ENCODE measurements around the gene OR51B6. TPM values are rescaled to one million over a fixed set of nuclear protein-coding genes. Genes with fewer than 3 reads are reported as not detected.

OR51B6 gene
- polyA plus RNA-seq, 1 donor (not counting 4 experiments of a cell fraction or from before 2014, with no cell fraction given) = not detected

DNA sequence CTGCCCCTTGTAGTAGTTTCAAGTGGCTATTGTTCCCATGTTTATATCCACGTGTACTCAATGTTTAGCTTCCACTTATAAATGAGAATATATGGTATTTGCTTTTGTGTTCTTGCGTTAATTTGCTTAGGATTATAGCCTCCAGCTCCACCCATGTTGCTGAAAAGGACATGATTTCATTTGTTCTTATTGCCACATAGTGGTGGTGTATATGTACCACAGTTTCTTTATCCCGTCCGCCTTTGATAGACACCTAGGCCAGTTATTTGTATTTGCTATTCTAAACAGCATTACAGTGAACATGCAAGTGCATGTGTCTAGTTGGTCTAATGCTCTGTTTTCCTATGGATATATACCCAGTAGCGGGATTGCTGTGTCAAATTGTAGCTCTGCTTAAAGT, 34.0 kb upstream of the OR51B6 start:
- DNase-seq (ENCODE audit: low read depth, low spot score) (no peak), FAIRE-seq (no peak)
- no peak overlapping the region for H3K9ac ChIP-seq (ENCODE audit: control insufficient read depth, extremely low read depth, insufficient read depth, low read length)
- no peaks in the 10 kb centered on the region for H3K79me2 ChIP-seq (ENCODE audit: control insufficient read depth, insufficient read depth, low read length)
- no peak overlapping the region for H3K4me2 ChIP-seq (ENCODE audit: control insufficient read depth, extremely low read depth, insufficient read depth, low read depth, low read length)
- H3K4me3 ChIP-seq (ENCODE audit: control insufficient read depth in 2 of 3, extremely low read depth in 1 of 3, insufficient read depth in 2 of 3, low read depth in 1 of 3, low read length in 3 of 3) = no peak overlapping the region
- no peaks in the 10 kb centered on the region for H3K27me3 ChIP-seq (ENCODE audit: control insufficient read depth, extremely low read depth, insufficient read depth, low read length)
- no peaks in the 10 kb centered on the region for H3K9me1 ChIP-seq (ENCODE audit: control insufficient read depth, extremely low read depth, insufficient read depth, low read length)
- no peaks in the 10 kb centered on the region for H3K9me3 ChIP-seq (ENCODE audit: control insufficient read depth, low read depth, low read length)
- TF ChIP-seq, protein P1, sequence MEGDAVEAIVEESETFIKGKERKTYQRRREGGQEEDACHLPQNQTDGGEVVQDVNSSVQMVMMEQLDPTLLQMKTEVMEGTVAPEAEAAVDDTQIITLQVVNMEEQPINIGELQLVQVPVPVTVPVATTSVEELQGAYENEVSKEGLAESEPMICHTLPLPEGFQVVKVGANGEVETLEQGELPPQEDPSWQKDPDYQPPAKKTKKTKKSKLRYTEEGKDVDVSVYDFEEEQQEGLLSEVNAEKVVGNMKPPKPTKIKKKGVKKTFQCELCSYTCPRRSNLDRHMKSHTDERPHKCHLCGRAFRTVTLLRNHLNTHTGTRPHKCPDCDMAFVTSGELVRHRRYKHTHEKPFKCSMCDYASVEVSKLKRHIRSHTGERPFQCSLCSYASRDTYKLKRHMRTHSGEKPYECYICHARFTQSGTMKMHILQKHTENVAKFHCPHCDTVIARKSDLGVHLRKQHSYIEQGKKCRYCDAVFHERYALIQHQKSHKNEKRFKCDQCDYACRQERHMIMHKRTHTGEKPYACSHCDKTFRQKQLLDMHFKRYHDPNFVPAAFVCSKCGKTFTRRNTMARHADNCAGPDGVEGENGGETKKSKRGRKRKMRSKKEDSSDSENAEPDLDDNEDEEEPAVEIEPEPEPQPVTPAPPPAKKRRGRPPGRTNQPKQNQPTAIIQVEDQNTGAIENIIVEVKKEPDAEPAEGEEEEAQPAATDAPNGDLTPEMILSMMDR (optimal IDR thresholded peaks at IDR 0.05 in 1 of 3, IDR thresholded peaks at IDR 0.05 in 1 of 3, conservative IDR thresholded peaks at IDR 0.05 in 1 of 3; ENCODE audit: extremely low read depth in 1 of 3, insufficient read depth in 2 of 3, low read length in 3 of 3) = no peak
- TF ChIP-seq EZH2 (IDR thresholded peaks at IDR 0.05; ENCODE audit: low read length) = no peak
- H3K4me1 ChIP-seq (ENCODE audit: control insufficient read depth, extremely low read depth, insufficient read depth, low read length) = no peaks in the 10 kb centered on the region
- dilution Hi-C loops (cut with MboI; ENCODE audit: extremely low pct_ligation_motif_present, low sequenced_read_pairs) = no loop called here
- H3K36me3 ChIP-seq (ENCODE audit: control insufficient read depth in 2 of 2, extremely low read depth in 1 of 2, insufficient read depth in 2 of 2, low read length in 2 of 2) = no peaks in the 10 kb centered on the region
- H2AFZ ChIP-seq (ENCODE audit: control insufficient read depth, low read length) = no peak overlapping the region
- H3K27ac ChIP-seq (ENCODE audit: control insufficient read depth, insufficient read depth, low read length) = no peak overlapping the region
- no peaks in the 10 kb centered on the region for H4K20me1 ChIP-seq (ENCODE audit: control insufficient read depth, extremely low read depth, insufficient read depth, low read length)

DNA sequence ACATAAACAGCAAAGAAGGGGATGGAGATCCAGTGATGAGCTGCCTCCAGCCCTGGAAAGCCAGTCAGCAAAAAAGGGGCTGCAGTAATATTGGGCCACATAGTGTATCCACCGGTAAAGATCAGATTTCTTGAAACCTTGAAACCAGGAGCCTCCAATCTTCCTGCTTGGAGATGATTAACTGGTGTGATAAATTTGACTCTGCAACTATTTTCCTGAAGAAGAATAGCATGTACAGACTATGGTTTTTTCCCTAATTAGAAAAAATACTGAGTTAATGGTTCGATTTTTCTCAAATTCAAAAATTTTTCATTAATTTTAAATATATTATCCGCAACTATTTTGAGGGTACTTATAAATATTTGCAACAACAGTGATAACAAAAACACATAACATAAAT, 27.1 kb upstream of the OR51B6 start, which contains the start of gene OR51B2:
OR51B2 (minus strand) TSS at position 101 of the 400 bp plus-strand sequence; CDS start at position 101, 0 bp downstream.
- H3K27me3 ChIP-seq (ENCODE audit: control insufficient read depth, extremely low read depth, insufficient read depth, low read length) = no peaks in the 10 kb centered on the region
- no peak within 1 kb of the TSS for H2AFZ ChIP-seq (ENCODE audit: control insufficient read depth, low read length)
- DNase-seq (ENCODE audit: low read depth, low spot score) (no peak), FAIRE-seq (no peak)
- H3K4me1 ChIP-seq (ENCODE audit: control insufficient read depth, extremely low read depth, insufficient read depth, low read length) = no peaks in the 10 kb centered on the region
- H3K79me2 ChIP-seq (ENCODE audit: control insufficient read depth, insufficient read depth, low read length) = no peaks in the 10 kb centered on the region
- H3K9ac ChIP-seq (ENCODE audit: control insufficient read depth, extremely low read depth, insufficient read depth, low read length) = no peak within 1 kb of the TSS
- no peaks in the 10 kb centered on the region for H3K9me1 ChIP-seq (ENCODE audit: control insufficient read depth, extremely low read depth, insufficient read depth, low read length)
- H3K4me2 ChIP-seq (ENCODE audit: control insufficient read depth, extremely low read depth, insufficient read depth, low read depth, low read length) = no peak within 1 kb of the TSS
- no peak for TF ChIP-seq EZH2 (IDR thresholded peaks at IDR 0.05; ENCODE audit: low read length)
- TF ChIP-seq, protein P1 (optimal IDR thresholded peaks at IDR 0.05 in 1 of 3, IDR thresholded peaks at IDR 0.05 in 1 of 3, conservative IDR thresholded peaks at IDR 0.05 in 1 of 3; ENCODE audit: extremely low read depth in 1 of 3, insufficient read depth in 2 of 3, low read length in 3 of 3) = no peak
- dilution Hi-C loops (cut with MboI; ENCODE audit: extremely low pct_ligation_motif_present, low sequenced_read_pairs) = no loop called here
- H3K4me3 ChIP-seq (ENCODE audit: control insufficient read depth in 2 of 3, extremely low read depth in 1 of 3, insufficient read depth in 2 of 3, low read depth in 1 of 3, low read length in 3 of 3) = no peak within 1 kb of the TSS
- no peak within 1 kb of the TSS for H3K27ac ChIP-seq (ENCODE audit: control insufficient read depth, insufficient read depth, low read length)
- H4K20me1 ChIP-seq (ENCODE audit: control insufficient read depth, extremely low read depth, insufficient read depth, low read length) = no peaks in the 10 kb centered on the region
- no peaks in the 10 kb centered on the region for H3K36me3 ChIP-seq (ENCODE audit: control insufficient read depth in 2 of 2, extremely low read depth in 1 of 2, insufficient read depth in 2 of 2, low read length in 2 of 2)
- no peaks in the 10 kb centered on the region for H3K9me3 ChIP-seq (ENCODE audit: control insufficient read depth, low read depth, low read length)
